ENCODE results near the gene LCE7A.

DNA sequence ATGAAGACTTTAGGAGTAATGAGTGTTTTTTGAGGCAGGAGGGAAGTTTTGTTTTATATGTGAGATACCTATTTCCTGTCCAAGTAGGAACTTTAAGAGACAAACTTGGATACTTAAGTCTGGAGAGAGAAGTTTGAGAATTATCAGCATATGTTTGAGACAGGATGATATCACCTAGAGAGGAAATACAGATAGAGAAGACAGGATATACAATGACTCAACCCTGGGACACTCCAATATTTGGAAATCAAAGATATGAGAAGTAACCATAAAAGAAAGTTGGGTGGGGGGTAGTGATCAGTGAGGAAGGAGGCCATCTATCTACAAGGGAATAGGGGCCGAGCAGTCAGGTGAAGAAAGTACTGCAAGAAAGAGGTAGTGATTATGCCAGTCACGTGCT, 6.5 kb downstream of the LCE7A start:
- TF ChIP-seq, protein P1, sequence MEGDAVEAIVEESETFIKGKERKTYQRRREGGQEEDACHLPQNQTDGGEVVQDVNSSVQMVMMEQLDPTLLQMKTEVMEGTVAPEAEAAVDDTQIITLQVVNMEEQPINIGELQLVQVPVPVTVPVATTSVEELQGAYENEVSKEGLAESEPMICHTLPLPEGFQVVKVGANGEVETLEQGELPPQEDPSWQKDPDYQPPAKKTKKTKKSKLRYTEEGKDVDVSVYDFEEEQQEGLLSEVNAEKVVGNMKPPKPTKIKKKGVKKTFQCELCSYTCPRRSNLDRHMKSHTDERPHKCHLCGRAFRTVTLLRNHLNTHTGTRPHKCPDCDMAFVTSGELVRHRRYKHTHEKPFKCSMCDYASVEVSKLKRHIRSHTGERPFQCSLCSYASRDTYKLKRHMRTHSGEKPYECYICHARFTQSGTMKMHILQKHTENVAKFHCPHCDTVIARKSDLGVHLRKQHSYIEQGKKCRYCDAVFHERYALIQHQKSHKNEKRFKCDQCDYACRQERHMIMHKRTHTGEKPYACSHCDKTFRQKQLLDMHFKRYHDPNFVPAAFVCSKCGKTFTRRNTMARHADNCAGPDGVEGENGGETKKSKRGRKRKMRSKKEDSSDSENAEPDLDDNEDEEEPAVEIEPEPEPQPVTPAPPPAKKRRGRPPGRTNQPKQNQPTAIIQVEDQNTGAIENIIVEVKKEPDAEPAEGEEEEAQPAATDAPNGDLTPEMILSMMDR (IDR thresholded peaks at IDR 0.05): no peak
- TF ChIP-seq POLR2A (IDR thresholded peaks at IDR 0.05): no peak

All from esophagus squamous epithelium (tissue), 4 donors.